Body of pancreas (tissue), 4 donors: Measurements from ENCODE around the gene UQCR10. TPM values are rescaled to one million over a fixed set of nuclear protein-coding genes. Genes with fewer than 3 reads are reported as not detected.

Experiments
- ATAC-seq: fragments of 150-250 bp; one replicate; pipeline ENCODE4 v1.9.1; 2016
- DNase-seq, 4 donors: peaks; one replicate each; pipeline ENCODE4 v3.0.0-alpha.2; 2019
- H3K27ac ChIP-seq, 4 donors: fragments of 200-600 bp; sonication (generic); 1 replicate in 3 of 4; 2 replicates in 1 of 4; pipeline versions ENCODE4 v1.5.1 to v1.6.1; 2016 to 2019; ENCODE audit warnings: mild to moderate bottlenecking in 1 of 4, mixed read lengths in 1 of 4, moderate library complexity in 1 of 4
- H3K27me3 ChIP-seq, 2 donors: fragments of 200-600 bp; sonication (generic); one replicate each; pipeline ENCODE4 v1.6.0; 2016; ENCODE audit warnings: mild to moderate bottlenecking in 1 of 2
- H3K36me3 ChIP-seq, 2 donors: fragments of 200-600 bp; sonication (generic); replicated peaks in 1 of 2; 2 replicates each; pipeline ENCODE4 v1.5.1; 2016; ENCODE audit warnings: low read depth in 2 of 2; ENCODE audit not compliant: insufficient read depth in 1 of 2
- H3K4me1 ChIP-seq: fragments of 200-600 bp; sonication (generic); one replicate; pipeline ENCODE4 v1.6.0; 2016
- H3K4me3 ChIP-seq, 2 donors: fragments of 200-600 bp; sonication (generic); 1 replicate in 1 of 2; 2 replicates in 1 of 2; pipeline ENCODE4 v1.5.1; 2016 to 2019
- H3K9me3 ChIP-seq, 3 donors: fragments of 200-600 bp; sonication (generic); 1 replicate in 2 of 3; 2 replicates in 1 of 3; pipeline ENCODE4 v1.5.1; 2016
- POLR2A ChIP-seq, 3 donors: fragments of 450-650 bp; IDR thresholded peaks; one replicate each; pipeline ENCODE4 v1.6.1; 2016; ENCODE audit warnings: antibody characterized with exemption in 3 of 3, mild to moderate bottlenecking in 2 of 3
- WGBS, 2 donors: methylation state at CpG; one replicate each; pipeline ENCODE4 v1.1.5; 2017; 5-methylcytosine and 5-hydroxymethylcytosine counted together
- intact Hi-C: fragments of 100-400 bp; cut with DNase I; formaldehyde crosslinking; loops from one replicate; pipeline ENCODE4 v1.15.1; 2023
- small RNA-seq: library from RNA; depleted of rRNA; stranded (forward); fragments of <200 nt; gene quantifications from one replicate; pipeline ENCODE3, GENCODE V24; 2016
- total RNA-seq, 2 donors: library from RNA; depleted of rRNA; stranded (reverse); fragments of >200 nt; gene quantifications; one replicate each; pipeline ENCODE4 v1.1.0, GENCODE V29; 2016
- TF ChIP-seq, protein P1 (sequence below), 7 experiments: fragments of 450-650 bp in 4 of 7; fragments of 200-600 bp in 3 of 7; sonication (generic) in 3 of 7; IDR thresholded peaks; one replicate each; pipeline ENCODE4 v1.5.1; 2016 to 2019; ENCODE audit warnings: antibody characterized with exemption in 7 of 7

The UQCR10 gene
- total RNA-seq, 2 donors from 2014 or later, result 21.0 to 27.4 TPM

DNA sequence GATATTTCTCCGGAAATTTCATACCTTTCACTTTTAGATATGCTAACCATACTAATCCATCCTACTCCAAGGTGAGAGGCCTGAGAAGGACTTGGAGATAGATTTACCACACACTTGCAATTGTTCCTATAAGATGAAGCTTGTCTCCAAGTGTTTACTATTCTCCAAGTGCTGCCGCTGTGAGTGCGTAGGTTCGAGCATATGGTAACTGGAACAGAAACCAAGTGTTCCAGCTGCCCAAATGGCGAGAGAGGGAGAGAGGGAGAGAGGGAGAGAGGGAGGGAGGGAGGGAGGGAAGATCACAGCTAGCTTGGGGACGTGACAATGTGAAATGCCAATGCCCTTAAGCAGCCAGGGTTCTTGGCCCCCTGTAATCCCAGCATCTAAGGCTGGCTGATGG is 49.4 kb downstream of the UQCR10 start:
- whole genome bisulfite sequencing, 2 donors, result 80 to 86% methylated on average over 6 of the region's 6 CpGs
- TF ChIP-seq, protein P1, sequence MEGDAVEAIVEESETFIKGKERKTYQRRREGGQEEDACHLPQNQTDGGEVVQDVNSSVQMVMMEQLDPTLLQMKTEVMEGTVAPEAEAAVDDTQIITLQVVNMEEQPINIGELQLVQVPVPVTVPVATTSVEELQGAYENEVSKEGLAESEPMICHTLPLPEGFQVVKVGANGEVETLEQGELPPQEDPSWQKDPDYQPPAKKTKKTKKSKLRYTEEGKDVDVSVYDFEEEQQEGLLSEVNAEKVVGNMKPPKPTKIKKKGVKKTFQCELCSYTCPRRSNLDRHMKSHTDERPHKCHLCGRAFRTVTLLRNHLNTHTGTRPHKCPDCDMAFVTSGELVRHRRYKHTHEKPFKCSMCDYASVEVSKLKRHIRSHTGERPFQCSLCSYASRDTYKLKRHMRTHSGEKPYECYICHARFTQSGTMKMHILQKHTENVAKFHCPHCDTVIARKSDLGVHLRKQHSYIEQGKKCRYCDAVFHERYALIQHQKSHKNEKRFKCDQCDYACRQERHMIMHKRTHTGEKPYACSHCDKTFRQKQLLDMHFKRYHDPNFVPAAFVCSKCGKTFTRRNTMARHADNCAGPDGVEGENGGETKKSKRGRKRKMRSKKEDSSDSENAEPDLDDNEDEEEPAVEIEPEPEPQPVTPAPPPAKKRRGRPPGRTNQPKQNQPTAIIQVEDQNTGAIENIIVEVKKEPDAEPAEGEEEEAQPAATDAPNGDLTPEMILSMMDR (IDR thresholded peaks at IDR 0.05), result no peak
- no peak for TF ChIP-seq POLR2A (IDR thresholded peaks at IDR 0.05)
- no peaks in the 10 kb centered on the region for H3K27me3 ChIP-seq
- peaks cover 0 to 18% of the 10 kb centered on the region in 2 donors for H3K36me3 ChIP-seq
- intact Hi-C loops, result no loop called here
- no peak overlapping the region for H3K27ac ChIP-seq
- no peak for DNase-seq
- no peaks in the 10 kb centered on the region for H3K9me3 ChIP-seq
- H3K4me3 ChIP-seq, result no peak overlapping the region
- H3K4me1 ChIP-seq, result peaks cover 14% of the 10 kb centered on the region
- no peak for ATAC-seq

DNA sequence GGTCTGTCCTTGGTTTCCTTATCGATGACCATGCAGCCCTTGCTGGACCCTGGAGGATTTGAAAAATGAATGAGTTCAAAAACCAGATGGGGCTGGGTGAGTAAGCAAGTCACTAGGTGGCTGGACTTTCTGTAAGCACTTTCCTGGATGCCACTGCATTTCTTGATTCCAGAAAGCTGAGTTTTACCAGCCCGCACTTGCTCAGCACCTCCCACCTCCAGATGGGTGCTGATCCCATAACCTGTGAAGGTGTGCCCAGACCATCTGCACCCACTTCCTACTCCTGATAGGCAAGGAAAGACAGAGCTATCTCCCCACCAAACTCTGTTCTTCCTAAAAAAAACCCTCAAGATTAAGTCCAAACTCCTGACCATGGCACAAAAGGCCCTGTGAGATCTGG is 49.8 kb downstream of the UQCR10 start:
- Histone ChIP-seq H3K36me3 (peaks cover 0 to 14% of the 10 kb centered on the region in 2 donors), H3K27me3 (no peaks in the 10 kb centered on the region), H3K27ac (no peak overlapping the region), H3K4me3 (no peak overlapping the region), H3K9me3 (no peaks in the 10 kb centered on the region), H3K4me1 (peaks cover 18% of the 10 kb centered on the region)
- TF ChIP-seq, protein P1 (IDR thresholded peaks at IDR 0.05), result no peak
- ATAC-seq, result no peak
- no peak for DNase-seq
- 82 to 91% methylated on average over 1 to 2 of the region's 2 CpGs for WGBS, 2 donors
- intact Hi-C loops, result no loop called here

DNA sequence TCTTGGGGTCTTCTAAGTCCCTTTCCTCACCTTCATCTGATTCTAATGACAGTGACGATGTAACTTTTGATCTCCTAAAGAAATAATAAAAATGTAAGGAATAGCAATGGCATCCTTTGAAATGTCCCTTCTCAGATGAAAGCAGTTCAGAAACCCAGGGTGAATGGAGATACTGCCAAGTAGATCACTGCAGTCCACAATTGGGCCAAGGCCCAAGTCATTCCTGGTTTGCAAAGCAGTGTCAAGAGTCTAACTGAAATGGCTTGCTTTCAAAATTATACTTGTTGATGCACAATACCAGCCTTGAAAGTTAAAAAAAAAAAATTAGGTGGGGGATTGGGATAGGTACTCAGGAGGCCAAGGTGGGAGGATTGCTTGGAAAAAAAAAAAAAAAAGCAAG is 50.6 kb downstream of the UQCR10 start:
- peaks cover 0 to 7% of the 10 kb centered on the region in 2 donors for H3K36me3 ChIP-seq
- no peak for ATAC-seq
- H3K4me1 ChIP-seq, result peaks cover 21% of the 10 kb centered on the region

DNA sequence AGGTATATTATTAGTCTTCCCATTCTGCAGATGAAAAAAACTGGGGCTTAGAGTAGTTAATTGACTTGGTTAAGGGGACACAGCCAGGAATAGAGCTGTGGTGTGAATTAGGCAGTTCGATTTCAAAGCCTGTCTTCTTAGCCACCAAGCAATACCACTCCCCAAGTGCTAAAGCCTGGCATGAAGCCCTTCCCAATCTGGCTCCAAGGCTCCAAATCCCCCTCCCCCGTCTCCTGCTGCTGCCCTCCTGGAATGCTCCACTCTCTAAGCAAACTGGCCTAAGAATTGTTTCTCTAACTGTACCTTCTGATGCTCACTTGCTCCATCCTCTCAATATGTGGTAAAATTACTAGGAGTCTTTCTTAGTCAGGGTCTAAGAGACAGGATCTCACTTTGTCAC is 52.3 kb downstream of the UQCR10 start:
- Histone ChIP-seq H3K36me3 (peaks cover 0 to 8% of the 10 kb centered on the region in 2 donors), H3K4me3 (no peak overlapping the region), H3K9me3 (no peaks in the 10 kb centered on the region), H3K4me1 (peaks cover 21% of the 10 kb centered on the region), H3K27ac (no peak overlapping the region), H3K27me3 (no peaks in the 10 kb centered on the region)
- 92 to 100% methylated on average over 1 to 2 of the region's 2 CpGs for WGBS, 2 donors
- DNase-seq (no peak), ATAC-seq (no peak)
- no peak for TF ChIP-seq POLR2A (IDR thresholded peaks at IDR 0.05)
- TF ChIP-seq, protein P1 (IDR thresholded peaks at IDR 0.05), result no peak
- intact Hi-C loops, result no loop called here

More for the DNA sequence above, 50.6 kb downstream of the UQCR10 start:
- Histone ChIP-seq H3K9me3 (no peaks in the 10 kb centered on the region), H3K4me3 (no peak overlapping the region), H3K27me3 (no peaks in the 10 kb centered on the region), H3K27ac (no peak overlapping the region)
- DNase-seq, result no peak
- intact Hi-C loops, result no loop called here
- WGBS, 2 donors, result 95 to 100% methylated on average over 1 of the region's 1 CpG
- TF ChIP-seq, protein P1 (IDR thresholded peaks at IDR 0.05), result no peak
- TF ChIP-seq POLR2A (IDR thresholded peaks at IDR 0.05), result no peak

Small RNA genes lying within 50 kb of the gene (small RNA-seq; reads per million reads assigned to genes)
- not detected for gene RF00019

Other genes starting within 250 kb of the UQCR10 start
- 10 to 100 TPM; 20.0 to 29.0 TPM for gene THOC5, start 213.6 kb upstream of the UQCR10 start, total RNA-seq
- 10 to 100 TPM in 1 of 2 donors, 1 to 10 TPM in 1; 9.2 to 25.4 TPM for gene NIPSNAP1, start 186.3 kb upstream of the UQCR10 start, total RNA-seq
- 10 to 100 TPM; 21.4 to 26.5 TPM for gene NF2, start 163.7 kb upstream of the UQCR10 start, total RNA-seq
- gene CABP7, start 47.4 kb upstream of the UQCR10 start, total RNA-seq, result 1 to 10 TPM in 1 of 2 donors, under 1 TPM in 1; 0.78 to 2.6 TPM
- gene ZMAT5, start 362 bp upstream of the UQCR10 start, total RNA-seq, result 1 to 10 TPM; 9.1 to 9.9 TPM
- 10 to 100 TPM; 34.3 to 42.0 TPM for gene ASCC2, start 70.9 kb downstream of the UQCR10 start, total RNA-seq
- 10 to 100 TPM; 37.9 to 46.7 TPM for gene MTMR3, start 115.8 kb downstream of the UQCR10 start, total RNA-seq